Astrocyte (in vitro differentiated cells and primary cell): Measurements from ENCODE around the gene POU4F2.

Experiments
- EZH2 ChIP-seq: IDR thresholded peaks from 2 replicates; pipeline ENCODE4 v1.6.1; 2012; ENCODE audit warnings: mild to moderate bottlenecking, low read length, inconsistent platforms; ENCODE audit not compliant: insufficient read depth
- TF ChIP-seq, protein P1 (sequence below): IDR thresholded peaks from 2 replicates; pipeline ENCODE4 v1.5.1; 2011; ENCODE audit warnings: low read depth, mild to moderate bottlenecking, inconsistent platforms, low read length, moderate library complexity; ENCODE audit not compliant: insufficient read depth

- TF ChIP-seq, protein P1, sequence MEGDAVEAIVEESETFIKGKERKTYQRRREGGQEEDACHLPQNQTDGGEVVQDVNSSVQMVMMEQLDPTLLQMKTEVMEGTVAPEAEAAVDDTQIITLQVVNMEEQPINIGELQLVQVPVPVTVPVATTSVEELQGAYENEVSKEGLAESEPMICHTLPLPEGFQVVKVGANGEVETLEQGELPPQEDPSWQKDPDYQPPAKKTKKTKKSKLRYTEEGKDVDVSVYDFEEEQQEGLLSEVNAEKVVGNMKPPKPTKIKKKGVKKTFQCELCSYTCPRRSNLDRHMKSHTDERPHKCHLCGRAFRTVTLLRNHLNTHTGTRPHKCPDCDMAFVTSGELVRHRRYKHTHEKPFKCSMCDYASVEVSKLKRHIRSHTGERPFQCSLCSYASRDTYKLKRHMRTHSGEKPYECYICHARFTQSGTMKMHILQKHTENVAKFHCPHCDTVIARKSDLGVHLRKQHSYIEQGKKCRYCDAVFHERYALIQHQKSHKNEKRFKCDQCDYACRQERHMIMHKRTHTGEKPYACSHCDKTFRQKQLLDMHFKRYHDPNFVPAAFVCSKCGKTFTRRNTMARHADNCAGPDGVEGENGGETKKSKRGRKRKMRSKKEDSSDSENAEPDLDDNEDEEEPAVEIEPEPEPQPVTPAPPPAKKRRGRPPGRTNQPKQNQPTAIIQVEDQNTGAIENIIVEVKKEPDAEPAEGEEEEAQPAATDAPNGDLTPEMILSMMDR = no peak
- TF ChIP-seq EZH2 = no peak
These were observed 826 bp downstream of the POU4F2 start for GRCh38 chr4:146639506-146639932.
